Neural cell (in vitro differentiated cells): ENCODE results near the gene MCTS1. TPM values are rescaled to one million over a fixed set of nuclear protein-coding genes. Genes with fewer than 3 reads are reported as not detected.
"Not testable (repeated sequence)": the region's sequence is repeated elsewhere in the genome, so short reads cannot be mapped to it uniquely, and the experiment has no call there.

ENCODE experiments used
- H2AFZ ChIP-seq: fragments of 200-600, 300-800 bp; sonication (generic), shearing (Covaris generic); 2 replicates; pipeline ENCODE4 v1.6.0; 2014; ENCODE audit warnings: low read depth, mild to moderate bottlenecking, antibody characterized with exemption, low read length, moderate library complexity
- H3F3A ChIP-seq: fragments of 200-600 bp; shearing (Covaris generic); 2 replicates; pipeline ENCODE4 v1.6.1; 2016; ENCODE audit warnings: mild to moderate bottlenecking, moderate library complexity, mixed read lengths, antibody characterized with exemption, low read length; ENCODE audit not compliant: insufficient read depth, poor library complexity, severe bottlenecking
- H3K27ac ChIP-seq: fragments of 200-600, 300-800 bp; sonication (generic), shearing (Covaris generic); 2 replicates; pipeline ENCODE4 v1.5.1; 2014; ENCODE audit warnings: mild to moderate bottlenecking, low read length, moderate library complexity
- H3K27me3 ChIP-seq: fragments of 300-800, 200-600 bp; sonication (generic), shearing (Covaris generic); 2 replicates; pipeline ENCODE4 v1.6.0; 2014; ENCODE audit warnings: mild to moderate bottlenecking, low read depth, low read length, moderate library complexity; ENCODE audit not compliant: insufficient read depth
- H3K36me3 ChIP-seq: fragments of 300-800, 200-600 bp; sonication (generic), shearing (Covaris generic); 2 replicates; pipeline ENCODE4 v1.5.1; 2014; ENCODE audit warnings: mild to moderate bottlenecking, antibody characterized with exemption, low read length, moderate library complexity; ENCODE audit not compliant: insufficient read depth
- H3K4me2 ChIP-seq: fragments of 300-800, 200-600 bp; sonication (generic), shearing (Covaris generic); 2 replicates; pipeline ENCODE4 v1.6.0; 2014; ENCODE audit warnings: mild to moderate bottlenecking, low read length
- H3K4me3 ChIP-seq: fragments of 300-800, 200-600 bp; sonication (generic), shearing (Covaris generic); 2 replicates; pipeline ENCODE4 v1.5.1; 2014; ENCODE audit warnings: mild to moderate bottlenecking, low read length, moderate library complexity
- H3K79me2 ChIP-seq: fragments of 200-600 bp; shearing (Covaris generic); replicated peaks from 2 replicates; pipeline ENCODE4 v1.6.0; 2014; ENCODE audit warnings: mild to moderate bottlenecking, low read length, moderate library complexity; ENCODE audit not compliant: insufficient read depth
- H3K9ac ChIP-seq: fragments of 300-800, 200-600 bp; sonication (generic), shearing (Covaris generic); 2 replicates; pipeline ENCODE4 v1.6.1; 2016; ENCODE audit warnings: mild to moderate bottlenecking, low read length, mixed read lengths
- H3K9me2 ChIP-seq: fragments of 200-600 bp; shearing (Covaris generic); 2 replicates; pipeline ENCODE4 v1.6.1; 2016; ENCODE audit warnings: mild to moderate bottlenecking, low read length, mixed read lengths; ENCODE audit not compliant: insufficient read depth
- H3K9me3 ChIP-seq: fragments of 200-600, 300-800 bp; sonication (generic), shearing (Covaris generic); 2 replicates; pipeline ENCODE4 v1.6.1; 2016; ENCODE audit warnings: mild to moderate bottlenecking, mixed run types, low read length, moderate library complexity, mixed read lengths
- H4K20me1 ChIP-seq: fragments of 200-600 bp; shearing (Covaris generic); 2 replicates; pipeline ENCODE4 v1.6.1; 2016; ENCODE audit warnings: mild to moderate bottlenecking, mixed run types; ENCODE audit not compliant: insufficient read depth
- EP300 ChIP-seq: fragments of 450-650 bp; conservative IDR thresholded peaks from 2 replicates; pipeline ENCODE4 v1.6.1; 2014; ENCODE audit warnings: antibody characterized with exemption, mild to moderate bottlenecking, moderate library complexity; ENCODE audit not compliant: poor library complexity, severe bottlenecking
- EZH2 ChIP-seq: fragments of 200-600, 300-800 bp; shearing (Covaris generic), sonication (generic); IDR thresholded peaks from 2 replicates; pipeline ENCODE4 v1.6.1; 2014; ENCODE audit warnings: antibody characterized with exemption, low read length, borderline replicate concordance, mild to moderate bottlenecking; ENCODE audit not compliant: insufficient read depth, poor library complexity, severe bottlenecking
- MXI1 ChIP-seq: fragments of 450-650 bp; conservative IDR thresholded peaks from 2 replicates; pipeline ENCODE4 v1.6.1; 2014; ENCODE audit warnings: antibody characterized with exemption, mild to moderate bottlenecking; ENCODE audit not compliant: poor library complexity, severe bottlenecking
- POLR2AphosphoS5 ChIP-seq: IDR thresholded peaks from 2 replicates; pipeline ENCODE4 v1.6.1; 2012
- RAD21 ChIP-seq: fragments of 450-650 bp; conservative IDR thresholded peaks from 2 replicates; pipeline ENCODE4 v1.6.1; 2014; ENCODE audit warnings: antibody characterized with exemption, mild to moderate bottlenecking, moderate library complexity
- REST ChIP-seq: IDR thresholded peaks from 2 replicates; pipeline ENCODE4 v1.6.1; 2012; ENCODE audit warnings: borderline replicate concordance
- SMC3 ChIP-seq: fragments of 450-650 bp; conservative IDR thresholded peaks from 2 replicates; pipeline ENCODE4 v1.6.1; 2014; ENCODE audit warnings: antibody characterized with exemption, mild to moderate bottlenecking, moderate library complexity; ENCODE audit not compliant: poor library complexity
- TAF1 ChIP-seq: IDR thresholded peaks from 2 replicates; pipeline ENCODE4 v1.6.1; 2012; ENCODE audit warnings: low read depth
- polyA plus RNA-seq: library from polyadenylated mRNA; depleted of rRNA; stranded (reverse); fragments of >200 nt; gene quantifications from 2 replicates; pipeline ENCODE4 v1.2.3, GENCODE V29; 2014
- TF ChIP-seq, protein P1 (sequence below): fragments of 450-650 bp; IDR thresholded peaks from 2 replicates; pipeline ENCODE4 v1.5.1; 2014; ENCODE audit warnings: antibody characterized with exemption, mild to moderate bottlenecking, moderate library complexity; ENCODE audit not compliant: poor library complexity, severe bottlenecking

MCTS1 gene
- polyA plus RNA-seq, 1 donor from 2014 or later, result 190 TPM

DNA sequence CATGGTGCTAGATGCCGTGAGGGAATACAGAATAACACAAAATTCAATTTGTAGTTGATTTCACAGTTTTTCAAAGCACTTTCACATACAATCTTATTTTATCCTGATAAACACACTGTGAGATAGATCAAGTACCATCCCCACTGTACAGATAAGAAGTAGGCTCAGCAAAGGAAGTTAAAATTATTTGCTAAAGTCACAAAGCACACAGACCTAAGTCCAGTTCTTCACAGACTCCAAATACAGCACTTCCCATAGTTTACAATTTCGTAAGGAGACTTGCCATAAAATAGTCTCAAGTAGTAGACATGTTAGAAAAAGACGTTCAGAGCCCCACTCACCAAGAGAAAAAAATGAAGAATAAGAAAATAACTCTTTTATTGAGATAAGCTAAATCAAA is 35.3 kb upstream of the MCTS1 start:
- Histone ChIP-seq H3K4me3 (no peak overlapping the region), H2AFZ (no peak overlapping the region), H3K79me2 (no peaks in the 10 kb centered on the region), H3K9me3 (no peaks in the 10 kb centered on the region), H4K20me1 (no peaks in the 10 kb centered on the region), H3K9ac (no peak overlapping the region), H3K27me3 (no peaks in the 10 kb centered on the region), H3K27ac (no peak overlapping the region), H3K9me2 (no peaks in the 10 kb centered on the region), H3K36me3 (no peaks in the 10 kb centered on the region), H3F3A (no peaks in the 10 kb centered on the region), H3K4me2 (no peak overlapping the region)
- TF ChIP-seq, protein P1, sequence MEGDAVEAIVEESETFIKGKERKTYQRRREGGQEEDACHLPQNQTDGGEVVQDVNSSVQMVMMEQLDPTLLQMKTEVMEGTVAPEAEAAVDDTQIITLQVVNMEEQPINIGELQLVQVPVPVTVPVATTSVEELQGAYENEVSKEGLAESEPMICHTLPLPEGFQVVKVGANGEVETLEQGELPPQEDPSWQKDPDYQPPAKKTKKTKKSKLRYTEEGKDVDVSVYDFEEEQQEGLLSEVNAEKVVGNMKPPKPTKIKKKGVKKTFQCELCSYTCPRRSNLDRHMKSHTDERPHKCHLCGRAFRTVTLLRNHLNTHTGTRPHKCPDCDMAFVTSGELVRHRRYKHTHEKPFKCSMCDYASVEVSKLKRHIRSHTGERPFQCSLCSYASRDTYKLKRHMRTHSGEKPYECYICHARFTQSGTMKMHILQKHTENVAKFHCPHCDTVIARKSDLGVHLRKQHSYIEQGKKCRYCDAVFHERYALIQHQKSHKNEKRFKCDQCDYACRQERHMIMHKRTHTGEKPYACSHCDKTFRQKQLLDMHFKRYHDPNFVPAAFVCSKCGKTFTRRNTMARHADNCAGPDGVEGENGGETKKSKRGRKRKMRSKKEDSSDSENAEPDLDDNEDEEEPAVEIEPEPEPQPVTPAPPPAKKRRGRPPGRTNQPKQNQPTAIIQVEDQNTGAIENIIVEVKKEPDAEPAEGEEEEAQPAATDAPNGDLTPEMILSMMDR, result no peak
- no peak for TF ChIP-seq TAF1

GRCh38 chrX:120570011-120570600 is 33.8 kb upstream of the MCTS1 start:
- Histone ChIP-seq H3K4me2 (no peak overlapping the region), H3K36me3 (no peaks in the 10 kb centered on the region), H3K27ac (no peak overlapping the region), H4K20me1 (no peaks in the 10 kb centered on the region), H3F3A (no peaks in the 10 kb centered on the region), H3K9me3 (no peaks in the 10 kb centered on the region), H3K79me2 (no peaks in the 10 kb centered on the region), H3K9ac (no peak overlapping the region), H2AFZ (no peak overlapping the region), H3K27me3 (no peaks in the 10 kb centered on the region), H3K4me3 (no peak overlapping the region), H3K9me2 (no peaks in the 10 kb centered on the region)
- TF ChIP-seq EZH2 (no peak), POLR2AphosphoS5 (no peak), SMC3 (no peak), REST (no peak), RAD21 (no peak), MXI1 (no peak), TAF1 (no peak), EP300 (no peak)
- TF ChIP-seq, protein P1, result no peak

GRCh38 chrX:120573806-120574205 is 30.1 kb upstream of the MCTS1 start:
- not testable (repeated sequence) for H3K27me3 ChIP-seq, H3K9ac ChIP-seq, H3K79me2 ChIP-seq, H3K4me3 ChIP-seq, H3K9me2 ChIP-seq, H3K36me3 ChIP-seq, H2AFZ ChIP-seq, H3K27ac ChIP-seq, H3K9me3 ChIP-seq, H3K4me2 ChIP-seq, H4K20me1 ChIP-seq, H3F3A ChIP-seq
